Stomach (tissue), 9 donors: ENCODE data around the gene C1orf141. TPM values are rescaled to one million over a fixed set of nuclear protein-coding genes. Genes with fewer than 3 reads are reported as not detected.
A peak's percentile ranks its signal among the peaks of the same experiment; 100 is the strongest.

ENCODE experiments used
- DNase-seq, 2 donors: peaks; one replicate each; pipeline versions ENCODE4 v3.0.0 to v3.0.0-alpha.2; 2013 to 2019
- H3K27ac ChIP-seq, 5 donors: fragments of 200-600 bp in 4 of 5; sonication (generic) in 4 of 5; one replicate each; pipeline ENCODE4 v1.5.1; 2013 to 2019; ENCODE audit warnings: mild to moderate bottlenecking in 1 of 5, moderate library complexity in 1 of 5
- H3K27me3 ChIP-seq, 3 donors: fragments of 200-600 bp; sonication (generic); one replicate each; pipeline ENCODE4 v1.5.1; 2017 to 2019; ENCODE audit warnings: mixed run types in 1 of 3
- H3K36me3 ChIP-seq, 4 donors: fragments of 200-600 bp; sonication (generic); 1 replicate in 3 of 4; 2 replicates in 1 of 4; pipeline ENCODE4 v1.5.1; 2016 to 2019
- H3K4me1 ChIP-seq, 4 donors: fragments of 200-600 bp; sonication (generic); one replicate each; pipeline ENCODE4 v1.5.1; 2016 to 2019
- H3K4me3 ChIP-seq, 4 donors: fragments of 200-600 bp; sonication (generic) in 3 of 4; one replicate each; pipeline ENCODE4 v1.5.1; 2016 to 2019; ENCODE audit warnings: mild to moderate bottlenecking in 1 of 4
- H3K9me3 ChIP-seq, 4 donors: fragments of 200-600 bp; sonication (generic); one replicate each; pipeline ENCODE4 v1.5.1; 2016 to 2019
- CTCF ChIP-seq, 7 experiments: fragments of 450-650 bp in 4 of 7; fragments of 200-600 bp in 3 of 7; sonication (generic) in 3 of 7; IDR thresholded peaks; one replicate each; pipeline ENCODE4 v1.5.1; 2016 to 2019; ENCODE audit warnings: antibody characterized with exemption in 7 of 7, control low read depth in 2 of 7, mild to moderate bottlenecking in 1 of 7
- EP300 ChIP-seq: sonication (generic); formaldehyde crosslinking; IDR thresholded peaks from one replicate; pipeline ENCODE4 v1.6.1; 2017; ENCODE audit warnings: antibody characterized with exemption
- POLR2A ChIP-seq, 4 donors: fragments of 450-650 bp; IDR thresholded peaks; one replicate each; pipeline ENCODE4 v1.6.1; 2016; ENCODE audit warnings: antibody characterized with exemption in 4 of 4, control low read depth in 2 of 4, mild to moderate bottlenecking in 1 of 4, moderate library complexity in 1 of 4
- POLR2AphosphoS5 ChIP-seq, 3 donors: sonication (generic); formaldehyde crosslinking; IDR thresholded peaks; one replicate each; pipeline ENCODE4 v1.6.1; 2016; ENCODE audit warnings: antibody characterized with exemption in 3 of 3
- WGBS, 5 donors: extraction: QIAGEN DNeasy Blood & Tissue Kit in 3 of 5; methylation state at CpG; one replicate each; pipeline versions ENCODE4 v1.1.5 to v1.1.7; 2013 to 2018; 5-methylcytosine and 5-hydroxymethylcytosine counted together
- intact Hi-C: fragments of 100-400 bp; cut with DNase I; formaldehyde crosslinking; loops from one replicate; pipeline ENCODE4 v1.15.1; 2023; ENCODE audit warnings: low total_unique reads
- polyA plus RNA-seq, 3 donors: library from polyadenylated mRNA; stranded (reverse); fragments of 200-250 nt; gene quantifications; one replicate each; pipeline ENCODE4 v1.2.3, GENCODE V29; 2013
- total RNA-seq, 5 donors: library from RNA; depleted of rRNA; stranded (reverse); fragments of >200 nt; gene quantifications; one replicate each; pipeline versions ENCODE4 v1.1.0 to v1.2.3, GENCODE V29; 2014 to 2016
- donor health status: healthy with polysubstance abuse.
- donor health status: Bipolar disorder and iron deficiency.
- donor health status: healthy.

The C1orf141 gene
- total and polyA plus RNA-seq, 8 donors: not detected

DNA sequence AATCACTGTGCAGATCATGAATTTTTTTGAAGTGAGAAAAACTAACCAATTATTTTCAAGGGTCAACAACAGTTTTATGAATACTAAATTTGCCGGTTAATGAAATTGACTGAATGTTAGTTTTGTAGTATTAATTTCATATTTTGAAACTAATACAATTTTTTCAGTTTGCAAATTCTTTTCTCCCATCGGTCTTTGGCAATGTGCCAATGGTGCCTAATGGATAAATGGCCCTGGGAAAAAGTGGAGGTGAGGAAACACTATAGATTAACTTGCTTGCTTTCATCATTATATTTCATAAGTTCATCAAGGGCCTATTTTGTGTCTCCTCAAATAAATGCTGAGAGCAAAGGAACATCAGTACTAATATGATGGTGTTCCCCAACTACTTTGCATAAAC, 4.1 kb downstream of the C1orf141 start:
- H3K9me3 ChIP-seq: no peaks in the 10 kb centered on the region
- TF ChIP-seq POLR2AphosphoS5 (IDR thresholded peaks at IDR 0.05): no peak
- no peak for TF ChIP-seq CTCF (IDR thresholded peaks at IDR 0.05)
- TF ChIP-seq POLR2A (IDR thresholded peaks at IDR 0.05): no peak
- TF ChIP-seq EP300: no peak
- no peaks in the 10 kb centered on the region for H3K36me3 ChIP-seq
- H3K4me3 ChIP-seq: no peak overlapping the region
- WGBS, 5 donors: 53 to 59% (median 58%) methylated on average over 2 of the region's 2 CpGs
- no peaks in the 10 kb centered on the region for H3K27me3 ChIP-seq
- no peak overlapping the region for H3K27ac ChIP-seq
- no peak for DNase-seq
- intact Hi-C loops: loop anchor here (10.0 kb wide), 1 partner anchor 76 kb away; the partner anchor contains the start of gene SLC35D1
- peaks cover 0 to 15% (median 12%) of the 10 kb centered on the region in 4 donors for H3K4me1 ChIP-seq

DNA sequence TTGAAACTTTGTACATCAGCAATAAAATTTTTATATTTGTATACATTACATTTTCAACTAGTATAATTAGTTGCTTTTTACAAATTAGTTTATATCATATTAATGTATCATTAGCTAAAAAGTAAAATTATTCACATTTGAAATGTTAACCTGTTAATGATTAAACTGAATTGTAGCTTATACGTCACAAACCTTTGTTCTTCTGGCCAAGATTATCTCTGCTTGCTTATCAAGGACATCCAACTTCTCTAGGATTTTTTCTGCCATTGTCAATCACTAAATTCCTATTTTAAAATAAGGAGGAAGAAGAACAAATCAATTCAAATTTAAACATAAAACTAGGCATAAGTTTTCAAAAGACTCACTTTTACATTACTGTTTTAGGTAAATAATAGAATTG, 7.8 kb downstream of the C1orf141 start:
- Histone ChIP-seq H3K36me3 (no peaks in the 10 kb centered on the region), H3K27me3 (no peaks in the 10 kb centered on the region), H3K4me1 (no peaks in the 10 kb centered on the region), H3K9me3 (no peaks in the 10 kb centered on the region), H3K4me3 (no peak overlapping the region), H3K27ac (no peak overlapping the region)
- DNase-seq: no peak
- WGBS, 5 donors: 30 to 59% (median 42%) methylated on average over 1 of the region's 1 CpG
- intact Hi-C loops: no loop called here
- TF ChIP-seq EP300: no peak
- no peak for TF ChIP-seq POLR2AphosphoS5 (IDR thresholded peaks at IDR 0.05)
- no peak for TF ChIP-seq POLR2A (IDR thresholded peaks at IDR 0.05)
- no peak for TF ChIP-seq CTCF (IDR thresholded peaks at IDR 0.05)

DNA sequence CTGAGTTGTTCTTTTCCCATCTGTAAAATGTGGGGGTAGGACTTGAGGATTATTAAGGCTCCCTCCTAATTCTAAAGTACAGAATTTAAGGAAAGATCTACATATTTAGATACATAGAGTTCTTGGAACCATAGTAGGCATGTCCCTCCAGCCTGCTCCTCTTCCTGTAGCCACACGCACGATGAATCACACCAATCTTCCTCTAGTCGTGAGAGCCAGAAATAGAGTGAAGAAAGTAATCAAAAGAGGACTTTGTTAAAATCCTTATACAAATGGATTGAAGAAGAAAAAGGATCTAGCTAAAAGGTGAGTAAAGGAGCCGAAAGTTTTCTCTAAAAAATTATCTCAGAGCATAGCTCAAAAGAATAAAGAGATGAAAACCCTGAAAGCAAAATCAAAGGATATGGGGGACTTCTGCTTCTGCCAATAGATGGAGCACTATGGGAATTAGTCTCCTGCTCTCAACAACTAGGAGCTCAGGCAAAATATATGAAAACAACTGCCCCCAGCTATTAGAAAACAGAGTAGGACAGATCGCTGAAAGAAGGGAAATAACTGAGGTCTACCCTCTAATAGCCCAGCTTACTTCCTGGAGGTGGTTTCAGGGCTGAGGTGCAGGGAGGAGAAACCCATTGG, 8.5 kb downstream of the C1orf141 start:
- intact Hi-C loops: no loop called here
- no peak for DNase-seq
- Histone ChIP-seq H3K36me3 (no peaks in the 10 kb centered on the region), H3K27me3 (no peaks in the 10 kb centered on the region), H3K4me3 (no peak overlapping the region), H3K9me3 (no peaks in the 10 kb centered on the region), H3K27ac (no peak overlapping the region), H3K4me1 (no peaks in the 10 kb centered on the region)
- WGBS, 5 donors: 63 to 71% (median 67%) methylated on average over 5 of the region's 5 CpGs
- TF ChIP-seq POLR2AphosphoS5 (IDR thresholded peaks at IDR 0.05): no peak
- TF ChIP-seq POLR2A (IDR thresholded peaks at IDR 0.05): no peak
- no peak for TF ChIP-seq EP300
- TF ChIP-seq CTCF (IDR thresholded peaks at IDR 0.05): no peak

DNA sequence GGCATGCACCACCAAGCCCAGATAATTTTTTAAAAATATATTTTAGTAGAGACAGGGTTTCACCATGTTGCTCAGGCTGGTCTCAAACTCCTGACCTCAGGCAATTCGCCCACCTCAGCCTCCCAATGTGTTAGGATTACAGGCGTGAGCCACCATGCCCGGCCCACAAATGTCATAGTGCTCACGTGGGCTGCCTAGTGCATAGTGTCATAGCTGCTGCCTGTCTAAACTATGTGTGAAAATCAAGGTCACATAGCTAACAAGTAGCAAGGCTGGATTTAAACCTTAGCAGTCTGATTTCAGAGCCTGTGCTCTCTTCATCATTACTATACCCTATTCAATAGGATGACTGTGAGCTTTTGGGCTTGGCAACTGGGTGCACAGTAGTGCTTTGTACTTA, 10.3 kb downstream of the C1orf141 start:
- no peaks in the 10 kb centered on the region for H3K27me3 ChIP-seq
- DNase-seq: peak in 1 of 2 donors; percentile 13
- H3K36me3 ChIP-seq: no peaks in the 10 kb centered on the region
- no peak overlapping the region for H3K27ac ChIP-seq
- H3K4me1 ChIP-seq: no peaks in the 10 kb centered on the region
- 86 to 96% (median 88%) methylated on average over 4 of the region's 4 CpGs for WGBS, 5 donors
- no peak overlapping the region for H3K4me3 ChIP-seq
- intact Hi-C loops: no loop called here
- H3K9me3 ChIP-seq: peaks cover 0 to 9% (median 2%) of the 10 kb centered on the region in 4 donors
- TF ChIP-seq POLR2AphosphoS5 (IDR thresholded peaks at IDR 0.05): no peak
- no peak for TF ChIP-seq CTCF (IDR thresholded peaks at IDR 0.05)
- no peak for TF ChIP-seq EP300
- TF ChIP-seq POLR2A (IDR thresholded peaks at IDR 0.05): no peak
